ENCODE results near the gene GCNA.

Gene GCNA, protein sequence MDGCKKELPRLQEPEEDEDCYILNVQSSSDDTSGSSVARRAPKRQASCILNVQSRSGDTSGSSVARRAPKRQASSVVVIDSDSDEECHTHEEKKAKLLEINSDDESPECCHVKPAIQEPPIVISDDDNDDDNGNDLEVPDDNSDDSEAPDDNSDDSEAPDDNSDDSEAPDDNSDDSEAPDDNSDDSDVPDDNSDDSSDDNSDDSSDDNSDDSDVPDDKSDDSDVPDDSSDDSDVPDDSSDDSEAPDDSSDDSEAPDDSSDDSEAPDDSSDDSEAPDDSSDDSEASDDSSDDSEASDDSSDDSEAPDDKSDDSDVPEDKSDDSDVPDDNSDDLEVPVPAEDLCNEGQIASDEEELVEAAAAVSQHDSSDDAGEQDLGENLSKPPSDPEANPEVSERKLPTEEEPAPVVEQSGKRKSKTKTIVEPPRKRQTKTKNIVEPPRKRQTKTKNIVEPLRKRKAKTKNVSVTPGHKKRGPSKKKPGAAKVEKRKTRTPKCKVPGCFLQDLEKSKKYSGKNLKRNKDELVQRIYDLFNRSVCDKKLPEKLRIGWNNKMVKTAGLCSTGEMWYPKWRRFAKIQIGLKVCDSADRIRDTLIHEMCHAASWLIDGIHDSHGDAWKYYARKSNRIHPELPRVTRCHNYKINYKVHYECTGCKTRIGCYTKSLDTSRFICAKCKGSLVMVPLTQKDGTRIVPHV

DNA sequence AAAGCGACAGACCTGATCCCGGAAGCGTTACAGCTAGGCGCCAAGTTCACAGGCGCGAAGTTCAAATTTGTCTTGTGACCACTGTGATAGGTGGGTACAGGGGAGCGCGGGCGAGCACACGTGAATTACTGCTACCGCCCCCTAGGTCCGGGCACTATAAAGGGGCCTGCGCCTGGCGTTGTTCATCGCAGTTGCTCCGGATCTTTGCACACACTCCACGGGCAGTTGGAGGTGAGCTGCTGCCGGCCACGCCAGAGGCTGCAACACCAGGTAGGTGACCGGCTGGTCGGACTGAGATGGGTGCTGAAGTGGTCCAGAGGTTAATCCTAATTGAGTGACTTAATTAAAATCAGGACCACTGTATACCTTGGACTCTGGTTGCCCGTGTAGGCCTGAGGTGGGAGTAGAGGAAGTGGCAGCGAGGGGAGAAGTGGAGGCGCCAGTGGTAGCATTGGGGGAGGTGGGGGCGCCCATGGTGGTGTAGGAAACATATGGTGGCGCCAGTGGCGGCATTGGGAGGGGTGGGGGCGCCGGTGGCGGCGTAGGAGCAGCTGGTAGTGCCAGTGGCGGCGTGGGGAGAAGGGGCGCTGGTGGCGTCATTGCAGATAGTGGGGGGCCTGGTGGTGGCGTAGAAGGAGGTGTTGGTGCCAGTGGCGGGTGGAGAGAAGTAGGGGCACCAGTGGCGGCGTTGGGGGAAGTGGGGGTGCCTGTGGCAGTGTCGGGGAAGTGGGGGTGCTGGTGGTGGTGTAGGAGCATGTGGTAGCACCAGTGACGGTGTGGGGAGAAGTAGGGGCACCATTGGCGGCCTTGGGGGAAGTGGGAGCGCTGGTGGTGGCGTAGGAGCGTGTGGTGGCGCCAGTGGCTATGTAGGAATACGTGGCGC is at the start of gene GCNA:
GCNA (plus strand) TSS at position 185 of the 883 bp plus-strand sequence. CDS start 2,385 bp downstream, outside the sequence.
- no peak for DNase-seq (ENCODE audit: low read depth in 2 of 2)

DNA sequence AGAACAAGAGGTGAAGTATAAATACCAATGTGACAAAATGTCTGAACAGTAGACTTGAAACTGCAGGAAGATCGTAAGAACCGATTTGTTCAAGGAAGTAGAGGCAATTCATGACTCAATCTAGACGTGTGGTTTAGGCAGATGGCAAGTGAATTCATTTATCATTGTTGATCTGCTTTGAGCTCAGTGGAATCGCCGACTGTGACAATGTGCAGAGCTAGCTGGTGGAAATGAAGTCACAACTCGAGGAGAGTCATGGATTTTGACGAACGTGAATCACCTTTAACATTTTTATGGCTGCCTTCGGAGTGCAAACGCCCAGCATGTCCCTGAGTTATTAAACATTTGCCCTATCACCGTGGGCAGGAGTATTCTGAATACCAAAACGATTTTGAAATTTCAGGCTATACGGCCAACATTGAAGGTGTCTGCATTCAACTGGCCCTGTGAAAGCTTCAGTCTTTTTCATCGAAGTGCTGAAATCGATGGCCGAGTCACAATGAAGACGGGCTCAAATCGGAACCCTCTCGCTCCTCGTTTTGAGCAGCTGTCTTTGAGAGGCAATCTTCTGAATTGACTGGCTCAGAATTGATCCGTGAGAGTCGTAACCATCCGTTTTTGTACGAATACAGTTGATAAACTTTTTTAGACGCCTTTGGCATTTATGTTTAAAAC is 46.0 kb upstream of the GCNA start:
- peak; percentile 16 to 53 for DNase-seq (ENCODE audit: low read depth in 2 of 2)

DNA sequence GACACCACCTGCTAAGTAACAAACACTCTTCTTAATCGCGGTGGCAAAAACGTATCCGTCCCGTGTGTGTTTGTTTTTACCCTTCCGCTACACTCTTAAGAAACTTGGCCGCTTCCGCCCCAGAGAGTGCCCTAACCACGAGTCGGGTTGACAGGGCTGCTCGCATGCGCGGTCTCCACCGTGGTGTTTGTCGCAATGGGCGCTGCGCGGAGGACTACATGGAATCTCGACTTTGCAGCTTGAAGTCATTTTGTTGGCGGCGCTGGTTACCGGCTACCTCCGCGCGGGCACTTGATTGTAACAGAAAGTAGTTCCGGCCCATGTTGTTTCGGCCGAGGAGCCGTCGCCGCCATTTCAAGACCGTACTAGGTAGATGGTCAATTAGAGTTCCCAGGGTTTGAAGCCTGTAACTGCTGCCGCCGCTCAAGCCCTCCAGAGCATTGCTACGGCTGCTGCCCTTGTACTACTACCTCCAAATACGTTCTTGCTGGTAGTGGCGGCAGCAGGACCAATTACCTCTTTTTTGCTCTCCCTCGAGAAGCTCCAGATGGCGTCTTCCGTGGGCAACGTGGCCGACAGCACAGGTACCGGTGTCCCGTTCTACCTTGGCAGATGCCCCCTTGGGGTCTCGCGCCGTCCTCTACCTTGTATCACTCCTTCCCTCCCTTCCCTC is 45.3 kb upstream of the GCNA start, which contains the start of gene OGT:
OGT (plus strand) TSS at position 352 of the 673 bp plus-strand sequence; CDS start at position 548, 196 bp downstream.
- DNase-seq (ENCODE audit: low read depth in 2 of 2) = peak; percentile 90 to 91

DNA sequence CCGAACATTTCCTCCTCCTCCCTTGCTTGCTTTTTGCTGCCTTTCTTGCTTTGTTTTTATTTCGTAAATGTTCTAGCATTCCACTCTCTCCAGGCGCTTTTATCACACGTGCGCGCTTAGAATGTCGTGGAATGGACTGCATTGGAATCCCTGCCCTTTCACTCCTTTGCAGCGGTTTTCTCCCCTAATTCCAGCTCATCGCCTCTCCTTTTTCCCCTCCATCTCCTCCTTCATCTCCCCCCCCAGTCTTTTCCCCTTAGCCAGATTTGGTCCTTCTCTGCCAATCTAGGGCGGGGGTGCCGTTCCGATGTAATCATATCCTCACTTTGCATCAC is 44.8 kb upstream of the GCNA start:
- DNase-seq (ENCODE audit: low read depth in 2 of 2) = no peak

DNA sequence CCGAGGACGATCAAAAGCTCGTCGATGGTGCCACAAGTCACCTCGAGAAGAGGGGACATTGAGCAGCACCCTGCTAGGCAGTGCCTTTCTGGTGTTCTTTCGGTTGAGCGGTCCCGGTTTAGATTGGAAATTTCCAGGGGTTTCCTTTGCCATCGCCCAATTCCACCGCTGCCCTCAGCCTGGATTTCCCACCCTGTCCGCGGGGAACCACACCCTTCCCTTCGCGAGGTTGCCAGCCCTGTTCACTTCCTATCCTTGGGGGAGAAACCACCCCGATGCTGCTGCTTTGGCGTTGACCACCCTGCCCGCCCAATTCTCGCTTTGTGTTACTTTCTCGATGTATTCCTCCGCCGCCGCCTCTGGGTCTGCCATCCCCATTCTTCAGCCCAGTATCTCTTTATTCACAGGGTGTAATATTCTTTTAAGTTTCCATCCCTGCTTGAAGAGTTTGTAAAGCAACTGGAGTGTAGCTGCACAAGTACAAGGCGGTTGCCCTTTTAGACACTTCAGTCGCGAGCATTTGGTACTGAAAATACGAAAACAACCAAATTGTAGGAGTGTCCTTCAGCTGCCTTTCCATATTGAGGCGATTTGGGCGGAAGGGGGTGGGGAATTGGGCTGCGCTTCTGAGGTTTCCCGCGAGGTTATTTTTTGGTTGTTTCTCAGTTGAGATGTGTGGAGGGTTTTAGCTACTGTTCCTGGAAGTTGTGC is 44.2 kb upstream of the GCNA start:
- DNase-seq (ENCODE audit: low read depth in 2 of 2) = peak; percentile 50 to 56

DNA sequence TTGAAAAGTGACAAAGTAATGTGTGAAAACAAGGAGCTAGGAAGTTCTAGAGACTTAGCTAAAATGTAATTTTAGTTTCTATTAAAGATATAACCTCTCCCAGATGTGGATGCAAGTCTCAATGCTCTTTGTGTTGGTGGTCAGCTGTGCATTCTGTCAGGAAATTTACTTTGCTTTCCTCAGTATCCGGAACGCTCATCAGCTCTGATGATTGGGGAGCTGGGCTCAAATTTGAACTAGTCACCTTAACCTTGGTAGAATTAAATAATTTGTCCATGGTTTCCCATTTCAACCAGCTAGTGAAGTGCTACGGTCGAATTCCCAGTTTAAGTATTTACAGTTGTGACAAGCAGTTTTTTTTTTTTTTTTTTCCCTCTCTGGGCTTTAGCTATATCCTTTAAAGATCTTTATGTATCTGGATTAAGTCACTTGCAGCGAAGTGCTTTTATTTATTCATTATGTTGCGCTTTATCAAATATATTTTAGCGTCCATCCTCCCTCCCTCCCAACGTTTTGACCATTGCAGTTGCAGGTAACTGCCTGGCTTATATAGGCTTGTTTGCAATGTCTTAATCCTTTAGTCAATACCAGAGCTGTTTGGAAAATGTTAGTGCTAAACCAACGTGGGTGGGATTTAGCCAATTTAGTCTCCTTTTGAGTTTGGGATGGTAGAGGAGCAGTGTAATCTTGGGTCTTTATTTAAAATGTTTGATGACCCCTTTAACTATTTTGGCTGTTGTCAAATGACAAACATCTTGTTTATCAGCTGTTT is 43.3 kb upstream of the GCNA start:
- no peak for DNase-seq (ENCODE audit: low read depth in 2 of 2)

DNA sequence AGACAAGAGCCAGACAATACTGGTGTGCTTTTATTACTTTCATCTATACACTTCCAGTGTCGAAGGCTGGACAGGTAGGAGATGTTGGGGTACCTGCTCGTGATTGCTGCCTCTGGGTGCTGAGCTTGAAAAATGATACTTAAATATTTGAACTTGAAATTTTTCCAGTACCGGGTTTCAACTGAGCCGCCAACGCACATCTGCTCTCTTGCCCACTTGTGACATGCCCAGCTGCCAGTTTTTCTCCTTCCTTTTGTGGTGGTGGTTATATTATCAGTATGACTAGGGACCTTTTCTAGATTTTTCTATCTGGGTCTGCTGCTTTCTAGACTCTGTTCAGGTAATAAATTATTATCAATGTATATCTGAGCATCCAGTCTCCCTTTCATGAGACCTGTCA is 42.0 kb upstream of the GCNA start:
- DNase-seq (ENCODE audit: low read depth in 2 of 2) = peak in 1 of 2 donors; percentile 18

DNA sequence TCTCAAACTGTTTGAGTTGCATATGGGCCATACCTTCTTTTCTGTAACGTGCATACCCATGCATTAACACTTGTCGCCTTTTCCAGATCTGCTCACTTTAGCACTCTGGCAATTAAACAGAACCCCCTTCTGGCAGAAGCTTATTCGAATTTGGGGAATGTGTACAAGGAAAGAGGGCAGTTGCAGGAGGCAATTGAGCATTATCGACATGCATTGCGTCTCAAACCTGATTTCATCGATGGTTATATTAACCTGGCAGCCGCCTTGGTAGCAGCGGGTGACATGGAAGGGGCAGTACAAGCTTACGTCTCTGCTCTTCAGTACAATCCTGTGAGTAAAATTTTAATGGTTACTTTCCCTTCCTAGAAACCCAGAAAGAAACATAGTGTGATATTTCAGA is 40.5 kb upstream of the GCNA start:
- no peak for DNase-seq (ENCODE audit: low read depth in 2 of 2)

DNA sequence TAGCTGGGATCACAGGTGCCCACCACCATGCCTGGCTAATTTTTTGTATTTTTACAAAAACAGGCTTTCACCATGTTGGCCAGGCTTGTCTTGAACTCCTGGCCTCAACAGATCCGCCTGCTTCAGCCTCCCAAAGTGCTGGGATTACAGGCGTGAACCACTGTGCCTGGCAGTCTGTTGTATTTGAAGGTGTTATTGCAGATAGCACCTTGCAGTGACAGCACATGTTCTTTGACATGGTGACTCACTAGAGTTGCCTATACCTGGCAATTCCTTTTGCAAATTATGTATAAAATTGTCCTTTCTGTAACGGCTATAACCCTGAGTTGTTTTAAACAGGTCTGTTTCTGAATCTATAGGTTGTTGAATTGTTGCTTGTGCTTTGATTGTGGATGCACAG is 37.4 kb upstream of the GCNA start:
- DNase-seq (ENCODE audit: low read depth in 2 of 2) = no peak

DNA sequence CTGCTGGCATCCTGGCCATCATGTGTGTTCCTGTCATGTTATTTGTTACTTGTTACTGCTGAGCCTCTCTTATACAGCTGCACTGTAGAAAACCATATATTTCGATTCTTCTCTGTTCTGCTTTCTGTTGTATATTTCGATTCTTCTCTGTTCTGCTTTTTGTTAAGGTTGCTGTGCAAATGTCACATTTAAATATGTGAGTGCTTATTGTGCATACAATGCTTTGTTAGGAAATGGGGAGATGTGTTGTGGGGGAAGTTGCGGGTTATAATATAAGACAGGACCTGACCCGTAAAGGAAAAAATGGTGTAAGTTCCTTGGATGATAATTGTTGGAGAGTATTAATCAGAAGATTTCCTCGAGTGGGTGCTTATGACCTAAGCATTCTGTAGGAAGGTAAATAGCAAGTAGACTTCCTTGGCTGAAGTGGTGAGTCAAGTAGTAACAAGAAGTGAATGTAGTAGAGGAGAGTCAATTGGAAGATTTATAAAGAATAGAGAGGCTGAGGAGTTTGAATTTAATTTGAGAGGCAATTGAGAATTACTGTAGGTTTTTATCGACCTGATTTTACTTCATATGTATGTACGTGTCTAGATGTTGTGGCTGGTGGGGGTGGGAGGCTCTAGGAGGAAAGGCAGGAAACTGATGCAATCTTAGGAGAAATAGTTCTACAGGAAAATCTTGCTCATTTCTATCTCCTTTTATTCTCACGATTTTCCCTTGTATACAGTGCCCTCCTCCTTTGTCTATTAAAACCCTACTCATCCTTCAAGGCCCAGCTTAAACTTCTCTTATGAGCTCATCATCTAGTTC is 36.8 kb upstream of the GCNA start:
- no peak for DNase-seq (ENCODE audit: low read depth in 2 of 2)

DNA sequence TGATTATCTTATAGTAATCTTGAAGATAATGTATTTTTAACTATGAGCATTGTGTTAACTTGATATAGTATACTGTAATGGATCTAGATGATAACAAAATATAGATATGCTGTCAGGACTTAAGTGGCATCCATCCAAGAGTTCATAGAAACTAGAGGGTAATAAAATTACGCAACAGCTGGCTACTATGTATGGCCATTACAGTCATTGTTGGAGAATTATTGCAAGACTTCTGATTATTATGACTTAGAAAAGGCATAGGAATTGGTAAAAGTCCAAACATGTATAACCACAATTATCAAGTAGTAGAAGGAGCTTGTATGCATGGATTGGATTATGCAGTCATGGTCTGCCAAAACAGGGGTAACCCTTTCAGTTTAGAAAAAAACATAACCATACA is 35.8 kb upstream of the GCNA start:
- no peak for DNase-seq (ENCODE audit: low read depth in 2 of 2)

DNA sequence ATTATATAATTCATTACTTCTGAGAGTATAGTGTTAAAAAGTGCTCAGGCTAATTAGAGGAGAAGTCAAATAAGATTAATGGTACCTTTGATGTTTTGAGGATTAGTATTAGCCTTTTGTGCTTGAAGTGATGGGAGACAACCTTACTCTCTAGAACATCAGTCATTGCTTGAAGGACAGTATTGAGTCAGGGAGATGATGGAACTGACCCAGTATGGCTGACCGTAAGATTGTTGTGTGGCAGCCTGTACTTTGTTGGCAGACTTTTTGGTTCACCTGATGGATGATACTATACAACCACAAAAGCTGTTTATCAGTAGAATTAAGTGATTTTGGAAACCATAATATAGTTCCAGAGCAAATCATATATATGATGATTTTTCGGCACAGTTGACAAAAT is 35.4 kb upstream of the GCNA start:
- no peak for DNase-seq (ENCODE audit: low read depth in 2 of 2)

DNA sequence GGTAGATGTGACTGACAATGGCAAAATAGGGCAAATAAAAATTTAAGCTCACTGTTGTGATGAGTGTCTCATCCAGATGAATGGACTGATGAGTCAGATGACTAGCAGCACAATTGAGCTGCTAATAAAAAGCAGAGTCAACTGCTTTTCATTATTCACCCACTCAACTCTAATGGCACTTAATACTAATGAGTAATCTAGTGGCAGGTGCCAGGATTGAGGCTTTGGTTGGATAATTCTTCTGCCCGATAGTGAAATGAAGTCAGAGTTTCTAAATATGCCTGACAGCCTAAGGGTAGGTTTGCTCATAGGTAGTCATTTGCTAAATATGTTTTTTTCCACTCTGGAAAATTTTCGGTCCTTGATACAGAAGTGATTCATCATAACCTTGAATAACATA is 34.9 kb upstream of the GCNA start:
- DNase-seq (ENCODE audit: low read depth in 2 of 2) = no peak

DNA sequence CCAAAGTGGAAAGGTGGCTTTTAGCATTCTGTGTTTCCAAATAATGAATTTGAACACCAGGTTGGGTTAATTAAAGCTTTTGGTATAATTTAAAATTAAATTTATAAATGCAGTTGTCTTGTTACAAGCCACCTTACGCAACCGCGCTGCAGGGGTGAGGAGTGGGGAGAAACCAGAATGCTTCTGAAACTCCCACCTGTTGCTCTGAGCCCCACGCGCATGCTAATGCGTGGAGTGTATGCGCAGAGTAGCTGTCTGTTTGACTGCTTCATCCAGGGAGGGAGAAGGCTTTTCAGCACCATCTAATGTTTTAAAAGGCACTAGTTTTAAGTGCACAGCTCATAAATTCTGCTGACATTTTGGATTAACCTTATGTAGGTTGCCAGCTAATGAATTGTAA is 32.9 kb upstream of the GCNA start:
- no peak for DNase-seq (ENCODE audit: low read depth in 2 of 2)

DNA sequence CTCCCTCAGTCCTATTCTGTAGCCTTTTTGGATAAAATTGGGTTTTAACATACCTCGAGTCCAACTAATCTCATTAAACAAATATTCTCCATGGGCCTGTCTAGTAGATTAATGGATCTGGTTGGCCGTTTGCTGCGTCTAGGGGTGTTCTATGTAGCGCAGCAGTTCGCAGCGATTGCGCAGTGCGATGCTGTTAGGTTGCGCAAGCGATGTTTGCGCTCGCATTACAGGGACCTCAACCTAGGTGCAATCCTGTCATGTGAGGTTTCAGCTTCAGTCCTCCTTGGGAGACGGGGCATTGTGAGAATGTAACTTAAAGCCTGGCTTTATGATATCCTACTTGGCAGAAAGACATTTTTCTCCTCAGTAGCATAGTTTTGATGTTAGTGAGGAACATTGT is 31.4 kb upstream of the GCNA start:
- no peak for DNase-seq (ENCODE audit: low read depth in 2 of 2)

DNA sequence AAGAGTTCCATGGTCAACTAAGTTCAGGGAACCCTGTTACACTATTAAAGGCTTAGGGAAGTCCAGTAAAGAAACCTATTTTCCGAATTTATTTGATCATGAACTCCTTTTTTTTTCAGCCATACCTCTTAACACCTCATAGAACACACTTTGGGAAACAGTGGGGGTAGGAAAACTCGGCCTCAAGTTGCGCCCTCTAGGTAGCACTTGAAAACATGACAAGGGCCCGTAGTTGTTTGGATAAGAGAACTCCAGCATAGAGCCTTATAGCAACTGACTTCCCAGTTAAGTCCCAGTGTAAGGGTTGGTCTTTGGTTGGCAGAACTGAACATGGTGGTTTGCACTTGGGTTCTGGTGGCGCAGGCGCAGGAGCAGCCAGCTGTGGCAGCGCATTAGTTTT is 30.9 kb upstream of the GCNA start:
- DNase-seq (ENCODE audit: low read depth in 2 of 2) = no peak

DNA sequence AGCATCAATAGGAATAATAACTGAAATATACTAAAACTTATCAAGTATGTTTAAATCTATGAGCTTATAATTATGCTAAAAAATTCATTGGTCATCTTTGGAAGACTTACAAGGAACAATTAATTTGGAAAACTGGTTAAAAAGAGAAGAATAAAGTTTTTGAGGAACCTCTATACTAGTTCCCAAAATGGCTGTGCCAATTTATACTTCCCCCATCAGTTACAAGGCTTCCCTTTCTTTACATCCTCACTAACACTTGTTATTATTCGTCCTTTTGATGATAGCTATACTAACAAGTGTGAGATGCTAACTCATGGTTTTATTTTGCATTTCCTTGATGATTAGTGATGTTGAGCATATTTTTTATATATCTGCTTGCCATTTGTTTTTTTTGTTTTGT is 28.3 kb upstream of the GCNA start:
- no peak for DNase-seq (ENCODE audit: low read depth in 2 of 2)

DNA sequence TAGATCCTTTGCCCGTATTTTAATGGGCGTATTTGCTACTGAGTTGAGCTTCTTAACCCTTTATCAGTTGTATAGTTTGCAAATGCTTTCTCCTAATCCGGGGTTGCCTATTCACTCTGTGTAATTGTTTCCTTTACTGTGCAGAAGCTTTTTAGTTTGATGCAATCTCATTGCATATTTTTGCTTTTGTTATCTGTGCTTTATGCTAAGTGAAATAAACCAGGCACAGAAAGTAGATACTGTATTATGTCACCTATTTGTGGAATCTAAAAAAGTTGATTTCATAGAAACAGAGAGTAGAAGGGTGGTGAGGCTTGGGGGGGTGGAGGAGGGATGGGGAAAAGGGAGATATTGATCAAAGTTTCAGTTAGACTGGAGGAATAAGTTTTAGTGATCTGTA is 27.7 kb upstream of the GCNA start:
- DNase-seq (ENCODE audit: low read depth in 2 of 2) = no peak

DNA sequence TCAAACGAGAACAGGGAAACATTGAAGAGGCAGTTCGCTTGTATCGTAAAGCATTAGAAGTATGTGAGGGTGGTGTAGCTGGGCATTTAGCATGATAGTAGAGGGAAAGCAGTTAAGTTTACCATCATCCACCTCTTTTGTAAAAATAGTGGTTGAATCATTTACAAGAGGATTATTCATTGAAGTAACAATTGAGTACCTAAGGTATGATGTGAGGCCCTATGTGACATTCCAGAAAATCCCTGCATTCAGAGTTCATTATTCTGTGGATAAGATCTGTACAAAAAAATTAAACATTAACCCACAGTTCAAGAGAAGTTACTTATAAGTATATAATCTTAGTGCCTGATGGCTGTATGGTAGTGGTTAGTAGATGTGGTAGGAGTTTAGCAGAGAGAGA is 22.2 kb upstream of the GCNA start:
- DNase-seq (ENCODE audit: low read depth in 2 of 2) = no peak

Data from stimulated activated CD8-positive, alpha-beta memory T cell treated with anti-CD3 and anti-CD28 coated beads, Interleukin-7, amount 100 ng/mL, for 4 hours (primary cell).